SU-DHL-6 (cell line): Measurements from ENCODE around the gene RBM4B.
"Not testable (repeated sequence)": the region's sequence is repeated elsewhere in the genome, so short reads cannot be mapped to it uniquely, and the experiment has no call there.

ENCODE experiments used
- H2AFZ ChIP-seq: fragments of 200-600 bp; sonication (generic); 2 replicates; pipeline ENCODE4 v1.6.1; 2014; ENCODE audit warnings: low read depth, mild to moderate bottlenecking, moderate library complexity, mixed read lengths, antibody characterized with exemption, low read length; ENCODE audit not compliant: severe bottlenecking
- H3F3A ChIP-seq: fragments of 200-600 bp; shearing (Covaris generic); 2 replicates; pipeline ENCODE4 v1.6.0; 2016; ENCODE audit warnings: antibody characterized with exemption, mild to moderate bottlenecking; ENCODE audit not compliant: insufficient read depth
- H3K27ac ChIP-seq: fragments of 200-600 bp; sonication (generic); 2 replicates; pipeline ENCODE4 v1.5.1; 2016; ENCODE audit warnings: low read depth, mild to moderate bottlenecking, low read length, moderate library complexity, mixed read lengths
- H3K27me3 ChIP-seq: fragments of 200-600 bp; sonication (generic), shearing (Covaris generic); 2 replicates; pipeline ENCODE4 v1.6.0; 2014; ENCODE audit warnings: mild to moderate bottlenecking, low read length
- H3K36me3 ChIP-seq: fragments of 200-600 bp; sonication (generic); 2 replicates; pipeline ENCODE4 v1.6.1; 2014; ENCODE audit warnings: mild to moderate bottlenecking, low read length, mixed read lengths
- H3K4me2 ChIP-seq: fragments of 300-600, 200-600 bp; shearing (Covaris generic), sonication (generic); 2 replicates; pipeline ENCODE4 v1.6.0; 2014; ENCODE audit warnings: low read length, low read depth, mild to moderate bottlenecking; ENCODE audit not compliant: poor library complexity, severe bottlenecking
- H3K4me3 ChIP-seq: fragments of 200-600 bp; sonication (generic); 2 replicates; pipeline ENCODE4 v1.5.1; 2014; ENCODE audit warnings: antibody characterized with exemption, low read length, mild to moderate bottlenecking, mixed read lengths; ENCODE audit not compliant: insufficient read depth, poor library complexity, severe bottlenecking
- H3K79me2 ChIP-seq: fragments of 200-600 bp; sonication (generic); 2 replicates; pipeline ENCODE4 v1.6.1; 2014; ENCODE audit warnings: mild to moderate bottlenecking, low read length, moderate library complexity; ENCODE audit not compliant: insufficient read depth
- H3K9ac ChIP-seq: fragments of 200-600 bp; sonication (generic); 2 replicates; pipeline ENCODE4 v1.7.0; 2014; ENCODE audit warnings: mild to moderate bottlenecking, low read length
- H3K9me2 ChIP-seq: fragments of 200-600 bp; sonication (generic); replicated peaks from 2 replicates; pipeline ENCODE4 v1.6.1; 2014; ENCODE audit warnings: low read length; ENCODE audit not compliant: insufficient read depth
- H3K9me3 ChIP-seq: fragments of 200-600 bp; sonication (generic); 2 replicates; pipeline ENCODE4 v1.6.1; 2014; ENCODE audit warnings: low read length, mixed read lengths; ENCODE audit not compliant: insufficient read depth
- H4K20me1 ChIP-seq: fragments of 200-600 bp; sonication (generic); 2 replicates; pipeline ENCODE4 v1.6.1; 2014; ENCODE audit warnings: low read depth, mild to moderate bottlenecking, antibody characterized with exemption, low read length, moderate library complexity, mixed read lengths
- EZH2phosphoT487 ChIP-seq: fragments of 200-600 bp; sonication (generic), shearing (Covaris generic); conservative IDR thresholded peaks from 2 replicates; pipeline ENCODE4 v1.6.1; 2018; ENCODE audit warnings: mild to moderate bottlenecking, antibody characterized with exemption, low read length, moderate library complexity, mixed read lengths
- TF ChIP-seq, protein P1 (sequence below): fragments of 200-600 bp; sonication (generic); IDR thresholded peaks from one replicate; pipeline ENCODE4 v1.5.1; 2017; ENCODE audit warnings: antibody characterized with exemption, mild to moderate bottlenecking, low read length, moderate library complexity; ENCODE audit not compliant: insufficient read depth, poor library complexity, severe bottlenecking

The RBM4B gene

DNA sequence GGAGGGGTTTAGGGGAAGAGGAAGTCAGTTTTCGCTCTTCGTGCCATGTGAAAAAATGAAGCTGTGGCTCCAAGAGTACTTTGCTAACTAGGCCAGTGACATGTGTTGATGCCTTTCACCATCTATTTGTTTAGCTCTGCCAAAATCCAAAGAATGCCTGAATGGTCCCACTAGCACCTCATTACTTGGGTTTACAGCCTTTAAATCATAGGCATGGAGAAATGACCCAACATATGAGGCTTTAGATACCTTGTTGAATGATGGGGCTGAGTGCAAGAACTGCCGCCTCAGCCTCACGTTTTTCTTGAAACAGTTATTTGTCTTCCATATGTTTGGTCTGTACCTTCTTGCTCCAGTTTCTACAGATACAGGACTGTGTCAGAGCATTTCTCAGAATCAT lies 30.9 kb downstream of the RBM4B start:
- H3K4me3 ChIP-seq, result no peak overlapping the region
- H3K9me3 ChIP-seq, result no peaks in the 10 kb centered on the region
- peaks cover 62% of the 10 kb centered on the region for H3K36me3 ChIP-seq
- no peak overlapping the region for H3K27ac ChIP-seq
- H3K4me2 ChIP-seq, result no peak overlapping the region
- no peak overlapping the region for H3K9ac ChIP-seq
- TF ChIP-seq EZH2phosphoT487, result no peak
- TF ChIP-seq, protein P1, sequence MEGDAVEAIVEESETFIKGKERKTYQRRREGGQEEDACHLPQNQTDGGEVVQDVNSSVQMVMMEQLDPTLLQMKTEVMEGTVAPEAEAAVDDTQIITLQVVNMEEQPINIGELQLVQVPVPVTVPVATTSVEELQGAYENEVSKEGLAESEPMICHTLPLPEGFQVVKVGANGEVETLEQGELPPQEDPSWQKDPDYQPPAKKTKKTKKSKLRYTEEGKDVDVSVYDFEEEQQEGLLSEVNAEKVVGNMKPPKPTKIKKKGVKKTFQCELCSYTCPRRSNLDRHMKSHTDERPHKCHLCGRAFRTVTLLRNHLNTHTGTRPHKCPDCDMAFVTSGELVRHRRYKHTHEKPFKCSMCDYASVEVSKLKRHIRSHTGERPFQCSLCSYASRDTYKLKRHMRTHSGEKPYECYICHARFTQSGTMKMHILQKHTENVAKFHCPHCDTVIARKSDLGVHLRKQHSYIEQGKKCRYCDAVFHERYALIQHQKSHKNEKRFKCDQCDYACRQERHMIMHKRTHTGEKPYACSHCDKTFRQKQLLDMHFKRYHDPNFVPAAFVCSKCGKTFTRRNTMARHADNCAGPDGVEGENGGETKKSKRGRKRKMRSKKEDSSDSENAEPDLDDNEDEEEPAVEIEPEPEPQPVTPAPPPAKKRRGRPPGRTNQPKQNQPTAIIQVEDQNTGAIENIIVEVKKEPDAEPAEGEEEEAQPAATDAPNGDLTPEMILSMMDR, result no peak
- H3F3A ChIP-seq, result peaks cover 16% of the 10 kb centered on the region; the same call in 1 of the 2 replicates
- no peak overlapping the region for H2AFZ ChIP-seq
- H4K20me1 ChIP-seq, result peaks cover 52% of the 10 kb centered on the region
- peaks cover 79% of the 10 kb centered on the region for H3K79me2 ChIP-seq
- no peaks in the 10 kb centered on the region for H3K9me2 ChIP-seq
- H3K27me3 ChIP-seq, result no peaks in the 10 kb centered on the region

- no peak overlapping the region for H3K9ac ChIP-seq
- H3K27me3 ChIP-seq, result no peaks in the 10 kb centered on the region
- no peak overlapping the region for H2AFZ ChIP-seq
- no peaks in the 10 kb centered on the region for H3K9me2 ChIP-seq
- no peaks in the 10 kb centered on the region for H3K9me3 ChIP-seq
- H3K4me3 ChIP-seq, result no peak overlapping the region
- H3K27ac ChIP-seq, result no peak overlapping the region
- H3K4me2 ChIP-seq, result no peak overlapping the region
- peaks cover 76% of the 10 kb centered on the region for H3K36me3 ChIP-seq
- H3K79me2 ChIP-seq, result peaks cover 92% of the 10 kb centered on the region
- no peak for TF ChIP-seq EZH2phosphoT487
- TF ChIP-seq, protein P1, result no peak
- peaks cover 16% of the 10 kb centered on the region; the same call in 1 of the 2 replicates for H3F3A ChIP-seq
- peaks cover 69% of the 10 kb centered on the region for H4K20me1 ChIP-seq
Measured at GRCh38 chr11:66643745-66644437, 33.8 kb downstream of the RBM4B start.

DNA sequence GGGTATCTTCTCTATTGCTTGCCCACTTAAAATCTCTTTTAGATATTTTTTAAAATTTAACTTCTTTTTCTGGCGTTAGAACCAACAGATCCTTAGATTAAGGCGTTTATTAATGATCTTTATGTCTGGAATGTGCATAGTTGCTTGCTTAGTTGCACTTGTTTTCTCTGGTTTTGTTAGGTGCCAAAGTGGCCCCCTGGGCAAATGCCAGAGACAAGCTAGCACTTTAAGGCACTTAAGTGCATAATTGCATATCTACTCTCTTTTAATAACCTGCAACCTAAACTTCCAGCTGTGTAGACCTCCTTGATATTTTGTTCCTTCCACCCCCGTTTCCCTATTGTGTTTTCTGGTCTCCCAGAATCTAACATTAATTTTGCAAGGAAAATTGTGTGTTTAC lies 35.9 kb downstream of the RBM4B start:
- no peak overlapping the region for H3K27ac ChIP-seq
- H3K9ac ChIP-seq, result peak overlapping the region; percentile 92; the same call in 1 of the 2 replicates
- no peaks in the 10 kb centered on the region for H3K27me3 ChIP-seq
- H2AFZ ChIP-seq, result no peak overlapping the region
- peaks cover 89% of the 10 kb centered on the region for H3K79me2 ChIP-seq
- peak overlapping the region; percentile 95 for H3K4me2 ChIP-seq
- H3K36me3 ChIP-seq, result peaks cover 67% of the 10 kb centered on the region
- H3K4me3 ChIP-seq, result peak overlapping the region; percentile 95
- H3F3A ChIP-seq, result peaks cover 21% of the 10 kb centered on the region
- peaks cover 66% of the 10 kb centered on the region for H4K20me1 ChIP-seq
- H3K9me3 ChIP-seq, result no peaks in the 10 kb centered on the region
- no peaks in the 10 kb centered on the region for H3K9me2 ChIP-seq
- TF ChIP-seq EZH2phosphoT487, result no peak
- TF ChIP-seq, protein P1, result no peak

DNA sequence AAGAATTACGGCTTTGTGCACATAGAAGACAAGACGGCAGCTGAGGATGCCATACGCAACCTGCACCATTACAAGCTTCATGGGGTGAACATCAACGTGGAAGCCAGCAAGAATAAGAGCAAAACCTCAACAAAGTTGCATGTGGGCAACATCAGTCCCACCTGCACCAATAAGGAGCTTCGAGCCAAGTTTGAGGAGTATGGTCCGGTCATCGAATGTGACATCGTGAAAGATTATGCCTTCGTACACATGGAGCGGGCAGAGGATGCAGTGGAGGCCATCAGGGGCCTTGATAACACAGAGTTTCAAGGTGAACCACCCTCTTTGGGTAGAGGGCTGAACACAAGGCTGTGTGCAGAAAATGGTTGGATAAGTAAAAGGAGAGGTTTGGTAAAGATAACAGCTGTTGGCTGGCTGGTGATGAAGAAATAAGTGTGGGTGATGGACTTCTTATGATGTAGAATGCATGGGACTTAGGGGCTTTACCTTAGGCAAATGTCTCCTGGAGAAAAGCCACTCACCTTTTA lies 37.8 kb downstream of the RBM4B start:
- H3K9ac ChIP-seq, result peak overlapping the region; percentile 92
- H3K4me3 ChIP-seq, result peak overlapping the region; percentile 95

More for the DNA sequence above, 37.8 kb downstream of the RBM4B start:
- Histone ChIP-seq H4K20me1 (peaks cover 50% of the 10 kb centered on the region), H3K4me2 (peak overlapping the region; percentile 95), H3K79me2 (peaks cover 83% of the 10 kb centered on the region), H3K36me3 (peaks cover 48% of the 10 kb centered on the region), H3F3A (peaks cover 26% of the 10 kb centered on the region)
- H3K27me3 ChIP-seq, H3K9me3 ChIP-seq, H3K27ac ChIP-seq, H2AFZ ChIP-seq, H3K9me2 ChIP-seq: not testable (repeated sequence)
